CD4-positive, alpha-beta T cell treated with Interleukin-21 for 1 hour (primary cell): ENCODE measurements around the gene IL16.
A peak's percentile ranks its signal among the peaks of the same experiment; 100 is the strongest.

ENCODE experiments used
- DNase-seq: peaks from one replicate; pipeline ENCODE4 v3.0.0-alpha.2; 2020

The IL16 gene

DNA sequence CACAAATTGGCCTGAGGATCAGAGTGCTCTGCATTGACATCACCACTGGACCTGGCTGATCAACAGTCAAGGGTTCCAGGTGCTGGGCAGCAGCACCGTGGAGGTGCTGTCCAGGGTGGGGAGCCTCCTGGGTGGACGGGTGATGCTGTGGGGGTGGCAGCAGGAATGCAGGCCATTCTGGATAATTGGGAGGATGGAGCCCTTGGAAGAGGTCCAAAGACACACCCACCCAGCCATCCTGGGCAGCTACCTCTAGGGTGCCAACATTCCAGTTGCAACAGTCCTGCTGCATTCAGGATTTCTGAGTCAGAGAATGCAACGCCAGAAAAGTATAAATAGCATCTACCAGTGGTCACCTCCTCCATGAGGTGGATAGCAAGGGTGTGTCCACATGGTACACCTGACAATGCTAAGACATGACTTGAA is 100.5 kb downstream of the IL16 start:
- no peak for DNase-seq

DNA sequence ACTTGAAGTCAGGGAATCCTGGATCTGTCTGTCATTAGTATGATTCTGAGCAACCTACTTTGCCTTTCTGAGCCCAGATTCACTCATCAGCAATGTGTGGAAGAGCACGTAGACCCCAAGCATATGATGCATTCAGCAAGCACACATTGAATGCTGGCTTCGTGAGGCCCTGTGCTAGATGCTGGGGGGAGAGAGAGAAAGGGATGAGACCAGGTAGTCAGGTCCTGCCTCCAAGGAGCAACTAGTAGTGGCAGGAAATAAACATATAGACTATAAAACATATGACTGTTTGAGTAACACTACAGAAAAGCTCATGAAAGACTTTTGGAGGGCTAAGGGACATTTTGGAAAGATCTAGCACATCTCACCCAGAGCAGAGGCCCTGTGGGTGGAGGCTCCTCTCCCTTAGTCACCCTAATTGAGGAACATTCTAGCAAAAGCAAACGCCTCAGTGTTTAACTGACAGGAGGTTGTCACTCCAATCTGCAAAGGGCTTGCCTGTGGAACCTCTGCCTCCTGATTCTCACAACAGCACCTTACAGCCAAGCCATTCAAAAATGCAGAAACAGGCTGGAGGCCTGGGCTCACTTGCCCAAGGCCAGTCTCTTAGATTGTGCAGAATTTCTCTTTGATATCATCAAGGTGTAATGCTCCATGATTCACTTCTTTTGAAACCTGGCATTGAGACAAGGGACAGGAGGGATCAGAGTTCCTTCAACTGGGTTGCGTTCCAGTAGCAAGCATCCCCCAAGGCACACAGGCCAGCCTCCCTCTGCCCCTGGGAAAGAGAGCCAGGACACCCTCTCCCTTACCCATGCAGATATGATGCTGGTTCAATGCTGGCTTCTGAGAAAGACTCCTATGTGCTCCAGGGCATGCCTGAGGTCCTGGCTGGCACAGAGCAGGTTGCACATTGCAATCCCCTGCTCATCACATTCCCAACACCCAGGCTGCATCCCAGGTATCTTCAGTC is 101.2 kb downstream of the IL16 start:
- DNase-seq: peak; percentile 15

DNA sequence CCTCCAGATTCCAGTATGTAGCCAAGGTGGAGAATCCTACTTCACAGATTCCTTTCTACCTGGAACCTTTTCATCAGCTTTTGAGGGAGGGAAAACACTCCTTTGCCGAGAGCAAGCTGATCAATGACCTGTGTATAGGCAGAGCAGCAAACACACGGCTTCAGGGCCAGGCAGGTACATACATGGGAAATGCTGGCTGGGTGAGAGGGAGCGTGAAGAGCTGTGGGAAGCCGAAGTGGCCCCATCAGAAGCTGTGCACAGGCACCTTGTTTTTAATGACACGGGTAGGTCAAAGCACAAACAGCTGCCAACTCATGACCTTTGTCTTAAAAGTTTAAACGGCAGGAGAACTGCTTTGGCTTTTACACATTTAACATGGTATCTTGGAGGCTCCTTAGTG is 101.9 kb downstream of the IL16 start:
- no peak for DNase-seq

DNA sequence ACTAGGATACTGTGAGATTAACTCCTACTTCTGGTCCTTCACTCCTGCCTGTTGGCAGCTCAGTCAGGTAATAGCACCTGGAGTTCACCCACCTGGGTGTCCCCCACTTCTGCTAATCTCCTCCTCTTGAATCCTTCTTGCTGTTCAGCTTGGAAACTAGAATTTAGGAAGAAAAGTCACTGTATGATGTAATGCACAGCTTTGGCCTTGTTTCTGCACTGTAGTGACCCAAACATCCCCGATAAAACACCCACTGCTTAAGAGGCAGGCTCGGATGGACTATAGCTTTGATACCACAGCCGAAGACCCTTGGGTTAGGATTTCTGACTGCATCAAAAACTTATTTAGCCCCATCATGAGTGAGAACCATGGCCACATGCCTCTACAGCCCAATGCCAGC is 102.5 kb downstream of the IL16 start:
- DNase-seq: no peak

DNA sequence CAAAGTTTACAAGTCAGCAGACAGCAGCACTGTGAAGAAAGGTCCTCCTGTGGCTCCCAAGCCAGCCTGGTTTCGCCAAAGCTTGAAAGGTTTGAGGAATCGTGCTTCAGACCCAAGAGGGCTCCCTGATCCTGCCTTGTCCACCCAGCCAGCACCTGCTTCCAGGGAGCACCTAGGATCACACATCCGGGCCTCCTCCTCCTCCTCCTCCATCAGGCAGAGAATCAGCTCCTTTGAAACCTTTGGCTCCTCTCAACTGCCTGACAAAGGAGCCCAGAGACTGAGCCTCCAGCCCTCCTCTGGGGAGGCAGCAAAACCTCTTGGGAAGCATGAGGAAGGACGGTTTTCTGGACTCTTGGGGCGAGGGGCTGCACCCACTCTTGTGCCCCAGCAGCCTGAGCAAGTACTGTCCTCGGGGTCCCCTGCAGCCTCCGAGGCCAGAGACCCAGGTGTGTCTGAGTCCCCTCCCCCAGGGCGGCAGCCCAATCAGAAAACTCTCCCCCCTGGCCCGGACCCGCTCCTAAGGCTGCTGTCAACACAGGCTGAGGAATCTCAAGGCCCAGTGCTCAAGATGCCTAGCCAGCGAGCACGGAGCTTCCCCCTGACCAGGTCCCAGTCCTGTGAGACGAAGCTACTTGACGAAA is 103.1 kb downstream of the IL16 start:
- DNase-seq: no peak

DNA sequence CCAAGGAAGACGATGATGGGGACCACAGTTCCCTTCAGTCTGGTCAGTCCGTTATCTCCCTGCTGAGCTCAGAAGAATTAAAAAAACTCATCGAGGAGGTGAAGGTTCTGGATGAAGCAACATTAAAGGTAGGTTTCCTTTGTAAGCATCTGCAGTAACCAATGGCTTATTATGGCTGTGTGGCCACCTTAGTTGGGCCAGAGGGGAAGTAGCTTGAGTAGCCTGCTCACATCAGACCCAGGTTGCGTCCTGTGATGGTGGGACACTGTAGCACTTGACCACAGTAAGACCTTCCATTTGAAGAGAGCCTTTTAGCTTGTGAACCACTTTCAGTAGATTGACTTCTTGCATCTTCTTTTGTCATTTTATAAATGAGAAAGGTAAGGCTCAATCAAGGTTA is 104.7 kb downstream of the IL16 start:
- DNase-seq: no peak

DNA sequence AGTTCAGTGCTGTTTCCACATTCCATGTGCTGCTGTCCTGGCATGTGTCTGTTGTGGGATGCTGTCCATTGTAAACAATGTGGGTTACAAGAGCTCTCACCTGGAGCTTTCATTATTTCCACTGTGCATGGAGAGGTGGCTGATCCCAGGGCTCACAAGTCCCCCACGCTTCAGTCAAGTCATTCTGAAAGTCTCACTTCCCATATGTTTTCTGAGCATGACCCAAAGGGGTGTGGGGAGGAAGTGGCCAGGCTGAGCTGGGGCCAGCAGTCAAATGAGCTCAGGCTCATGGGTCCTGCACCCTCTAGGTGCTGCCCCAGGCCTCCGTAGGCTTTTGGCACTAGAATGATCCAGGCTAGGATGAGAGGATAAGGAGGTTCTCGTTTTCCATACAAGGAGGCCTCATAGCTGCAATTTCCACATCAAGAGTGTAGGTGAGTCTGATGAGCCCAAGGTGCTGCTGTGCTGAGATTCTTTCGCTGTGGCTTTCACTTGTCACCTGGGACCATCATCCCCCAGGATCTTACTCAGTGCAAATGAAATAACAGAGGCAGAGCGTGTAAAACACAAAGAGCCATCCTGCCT is 105.2 kb downstream of the IL16 start:
- DNase-seq: peak; percentile 34

DNA sequence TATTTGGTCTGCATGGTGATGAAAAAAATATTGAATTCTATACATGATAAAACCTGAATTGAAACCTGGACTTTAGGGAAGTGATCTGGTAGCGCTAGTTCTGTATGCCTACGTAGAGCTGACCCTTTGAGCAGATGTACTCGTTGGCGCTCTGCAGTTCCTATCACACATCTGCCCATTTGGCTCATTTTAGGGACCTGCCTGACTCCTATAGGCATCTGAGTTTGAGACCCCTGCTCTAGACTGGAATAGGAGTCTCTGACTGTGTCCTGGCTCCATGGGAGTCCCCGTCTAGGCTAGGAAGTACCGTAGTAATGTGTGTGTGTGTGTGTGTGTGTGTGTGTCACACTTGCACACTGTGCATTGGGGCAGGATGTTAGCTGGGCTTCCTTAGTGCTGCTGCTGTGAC is 106.0 kb downstream of the IL16 start:
- DNase-seq: peak; percentile 26

DNA sequence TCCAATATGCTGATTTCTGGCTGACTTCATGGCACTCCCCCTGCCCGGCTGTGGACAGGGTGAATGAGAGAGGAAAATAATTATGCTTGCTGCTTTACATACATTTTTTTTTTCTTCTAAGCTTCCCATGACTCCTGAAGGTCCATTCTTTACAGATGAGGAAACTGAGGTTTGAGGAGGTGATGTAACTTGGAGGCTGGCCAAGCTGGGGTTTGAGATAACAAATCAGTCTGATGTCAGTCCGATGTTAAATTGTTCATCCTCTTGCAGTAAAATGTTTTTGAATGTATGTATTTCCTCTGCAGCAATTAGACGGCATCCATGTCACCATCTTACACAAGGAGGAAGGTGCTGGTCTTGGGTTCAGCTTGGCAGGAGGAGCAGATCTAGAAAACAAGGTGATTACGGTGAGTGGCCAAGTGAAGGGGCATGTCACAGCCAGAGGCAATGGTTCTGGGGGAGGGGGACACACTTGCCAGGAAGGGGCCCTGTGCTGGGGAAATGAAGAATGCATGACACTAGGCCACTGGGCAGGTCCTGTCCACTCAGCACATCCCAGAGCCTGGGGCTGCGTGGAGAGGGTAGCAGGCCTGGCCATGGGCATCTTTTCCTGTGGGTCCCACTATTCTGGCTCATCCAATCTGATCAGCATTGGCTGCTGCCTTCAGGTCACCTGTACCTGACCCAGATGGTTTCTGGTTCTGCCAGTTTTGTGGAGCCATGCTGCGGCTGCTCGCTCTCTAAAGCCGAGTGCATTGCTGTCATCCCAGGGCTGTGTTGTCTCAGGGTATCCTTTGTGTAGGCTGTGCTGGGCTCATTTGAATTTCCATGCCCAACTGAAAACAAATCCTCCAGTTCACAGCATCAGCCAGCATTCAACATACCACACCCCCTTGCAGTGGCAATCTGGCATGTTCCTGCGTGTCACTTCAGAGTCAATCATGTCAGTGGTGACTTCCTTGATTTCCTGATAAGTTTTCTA is 106.9 kb downstream of the IL16 start:
- peak; percentile 40 for DNase-seq

DNA sequence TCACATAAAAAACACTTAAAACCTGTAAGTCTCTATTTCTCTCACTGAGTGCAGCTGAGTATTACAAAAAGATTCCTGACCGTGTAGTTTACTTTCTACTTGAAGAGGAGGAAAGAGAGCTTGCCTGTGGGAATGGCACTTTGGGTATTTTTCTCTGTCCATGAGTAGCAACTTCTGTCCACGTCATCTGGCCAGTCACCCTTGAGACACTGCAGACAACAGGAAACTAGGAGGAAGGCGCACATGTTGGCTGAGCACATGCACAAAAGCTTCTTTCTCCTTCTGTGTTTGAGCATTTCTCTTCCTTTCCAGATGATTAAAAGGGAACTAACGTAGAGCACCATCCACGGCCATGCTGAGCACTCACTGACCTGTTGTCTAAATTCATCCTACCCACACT is 107.5 kb downstream of the IL16 start:
- DNase-seq: no peak

DNA sequence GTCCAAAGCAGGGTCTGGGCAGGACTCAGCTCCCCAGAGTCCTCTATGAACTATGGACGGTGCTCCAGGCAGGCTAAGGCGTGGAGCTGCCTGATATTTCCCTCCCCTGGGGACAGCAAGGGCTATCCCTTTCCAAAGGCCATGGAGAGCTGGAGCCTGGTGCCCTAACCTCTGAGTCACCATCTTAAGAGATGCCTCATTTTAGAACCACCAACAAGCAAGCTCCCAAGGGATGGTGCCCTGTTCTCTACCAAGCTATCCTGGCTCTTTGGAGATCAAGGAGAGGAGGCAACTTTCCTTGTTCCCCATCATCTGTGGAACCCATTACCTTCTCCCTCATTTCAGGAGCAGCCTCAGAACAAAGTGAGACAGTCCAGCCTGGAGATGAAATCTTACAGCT is 111.6 kb downstream of the IL16 start:
- DNase-seq: no peak

DNA sequence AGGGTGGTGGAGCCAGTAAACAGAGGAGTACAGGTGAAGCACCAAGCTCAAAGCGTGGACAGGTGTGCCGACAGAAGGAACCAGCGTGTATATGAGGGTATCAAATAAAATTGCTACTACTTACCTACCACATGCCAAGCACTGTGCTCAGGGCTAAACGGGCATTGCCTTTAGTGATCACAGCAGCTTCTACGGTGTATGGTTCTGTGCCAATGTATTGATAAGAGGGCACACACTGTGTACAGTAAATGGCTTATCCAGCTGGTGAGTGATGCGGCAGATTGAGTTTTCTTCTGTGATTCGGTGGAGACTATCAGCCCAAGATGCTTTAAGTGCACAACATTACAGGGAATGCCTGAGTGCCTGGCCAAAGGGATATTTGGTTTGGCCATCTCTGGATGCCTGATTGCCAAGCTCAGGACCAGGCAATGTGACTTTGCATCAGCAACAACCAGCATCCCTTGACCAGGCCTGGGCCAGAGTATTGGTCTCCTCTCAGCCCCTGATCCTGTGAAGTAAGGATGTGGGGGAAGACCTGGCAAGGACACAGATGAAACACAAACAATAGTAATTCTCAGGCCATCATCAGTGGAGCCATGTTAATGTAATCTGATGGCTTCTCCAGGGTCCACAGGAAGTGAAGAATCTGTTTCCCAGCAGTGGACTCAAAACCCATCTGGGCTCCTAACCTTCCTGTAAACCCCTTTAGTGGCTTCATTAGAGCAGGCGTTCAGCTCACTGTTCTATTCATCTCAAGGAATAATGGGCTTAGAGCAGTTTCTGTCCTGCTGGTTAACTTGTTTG is 113.2 kb downstream of the IL16 start:
- no peak for DNase-seq

DNA sequence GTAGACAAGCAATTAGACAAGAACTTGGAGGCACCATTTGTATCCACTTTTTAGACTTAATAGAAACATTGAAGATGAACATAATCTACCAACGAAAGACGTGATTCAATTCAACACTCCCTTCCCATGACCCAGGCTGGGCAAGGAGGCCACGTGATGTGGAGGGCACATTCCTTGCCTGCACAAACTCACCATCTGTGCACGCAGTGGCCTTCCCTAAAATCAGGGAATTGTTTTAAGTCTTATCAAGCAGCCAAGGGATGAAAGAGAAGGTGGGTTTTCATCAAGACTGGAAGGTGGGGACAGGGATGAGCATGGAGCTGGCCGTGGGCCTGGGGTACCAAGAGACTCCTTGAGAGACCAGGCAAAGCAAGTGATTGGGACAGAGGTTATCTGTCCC is 113.8 kb downstream of the IL16 start:
- no peak for DNase-seq

DNA sequence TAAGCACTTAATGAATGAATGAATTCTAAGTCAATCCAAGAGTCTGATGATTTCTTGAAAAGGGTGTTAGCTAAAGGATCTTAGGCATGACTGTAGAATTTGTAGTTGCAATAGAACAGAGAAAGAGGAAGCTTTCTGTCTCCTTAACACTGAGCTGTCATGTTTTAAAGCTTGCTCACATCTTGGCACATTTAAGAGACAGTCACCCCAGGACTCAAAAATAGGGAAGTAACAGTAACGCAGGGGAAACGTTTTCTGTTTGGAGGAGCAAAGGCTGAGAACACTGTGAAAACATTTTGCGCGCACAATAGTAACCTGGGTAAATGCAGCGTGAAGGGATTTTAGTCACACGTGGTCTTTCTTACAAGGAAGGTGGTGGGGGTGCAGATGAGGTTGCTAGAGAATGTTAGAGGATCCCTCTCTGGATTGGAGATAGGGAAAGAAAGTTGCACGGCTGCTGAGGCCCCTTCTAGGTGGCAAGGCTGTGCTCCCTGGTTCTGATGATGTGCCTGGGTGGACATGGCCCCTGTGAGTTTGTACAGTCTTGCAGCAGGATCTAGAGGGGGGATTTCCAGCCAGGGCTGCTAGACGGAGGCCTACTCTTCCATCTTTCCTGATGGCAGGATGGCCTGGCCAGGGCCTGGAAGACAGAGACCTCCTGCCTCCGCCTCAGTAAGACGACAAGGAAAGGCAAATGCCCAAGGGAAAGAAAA is 115.2 kb downstream of the IL16 start:
- DNase-seq: peak; percentile 27

DNA sequence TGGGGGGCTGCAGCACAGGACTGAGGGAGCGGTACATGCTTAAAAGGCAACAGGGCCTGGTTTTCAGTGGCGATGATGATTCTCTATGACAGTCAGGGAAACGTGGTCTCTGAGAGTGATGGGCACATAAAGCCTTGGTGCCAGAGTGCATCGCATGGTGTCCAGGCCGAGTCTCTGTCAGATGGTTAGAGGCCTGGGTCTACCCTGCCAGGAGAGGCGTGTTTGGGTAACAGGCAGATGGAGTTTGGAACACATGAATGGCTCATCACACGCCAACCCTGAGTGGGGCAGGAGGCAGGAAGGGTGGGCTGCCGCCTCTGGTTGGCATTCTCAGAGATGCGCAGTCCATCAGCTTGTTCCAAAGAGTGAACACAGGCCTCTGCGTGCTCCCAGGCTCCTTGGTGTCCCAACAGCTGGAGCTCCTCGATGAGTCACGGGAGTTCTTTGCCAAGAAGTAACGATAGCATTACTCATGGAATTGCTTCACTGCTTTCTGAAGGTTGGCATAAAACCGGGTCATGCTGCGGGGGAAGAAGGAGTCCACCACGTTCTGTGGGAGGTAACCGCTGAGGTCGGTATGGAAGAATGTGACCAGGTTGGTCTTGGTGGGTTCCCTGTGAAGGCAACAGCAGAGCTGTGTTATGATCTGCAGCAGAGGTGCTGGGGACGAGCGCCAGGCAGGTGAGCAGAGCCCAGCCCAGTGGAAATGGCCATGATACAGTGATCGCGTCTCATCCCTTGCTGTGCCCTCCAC is 116.3 kb downstream of the IL16 start:
- no peak for DNase-seq

DNA sequence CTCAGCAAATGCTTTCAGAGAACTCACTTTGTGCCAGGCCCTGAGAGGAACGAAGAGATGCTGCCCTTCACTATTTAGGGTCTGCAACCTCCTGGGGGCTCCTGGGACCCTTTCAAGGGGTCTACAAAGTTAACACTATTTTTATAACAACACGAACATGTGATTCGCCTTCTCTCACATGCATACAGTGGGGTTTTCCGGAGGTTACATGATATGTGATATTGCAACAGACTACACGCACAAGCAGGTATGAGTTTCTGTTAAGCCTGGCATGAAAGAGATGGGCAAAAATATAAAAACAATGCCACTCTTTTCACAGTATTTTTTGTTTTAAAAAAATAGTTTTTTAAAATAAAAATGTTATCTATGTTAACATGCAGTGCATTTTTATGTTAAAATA is 117.0 kb downstream of the IL16 start:
- DNase-seq: no peak

DNA sequence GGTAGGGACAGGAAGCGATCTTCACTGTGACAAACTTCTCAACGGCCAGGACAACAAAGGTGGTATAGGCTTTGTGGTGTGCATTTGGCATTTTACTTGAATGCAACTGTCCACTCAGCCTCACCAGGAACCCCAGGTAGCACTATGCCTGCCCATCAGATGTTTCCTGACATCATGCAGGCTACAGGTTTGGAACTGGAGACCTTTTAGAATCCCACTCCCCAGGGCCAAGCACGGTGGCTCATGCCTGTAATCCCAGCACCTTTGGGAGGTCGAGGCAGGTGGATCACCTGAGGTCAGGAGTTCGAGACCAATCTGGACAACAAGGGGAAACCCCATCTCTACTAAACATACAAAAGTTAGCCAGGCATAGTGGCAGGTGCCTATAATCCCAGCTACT is 117.7 kb downstream of the IL16 start:
- no peak for DNase-seq

DNA sequence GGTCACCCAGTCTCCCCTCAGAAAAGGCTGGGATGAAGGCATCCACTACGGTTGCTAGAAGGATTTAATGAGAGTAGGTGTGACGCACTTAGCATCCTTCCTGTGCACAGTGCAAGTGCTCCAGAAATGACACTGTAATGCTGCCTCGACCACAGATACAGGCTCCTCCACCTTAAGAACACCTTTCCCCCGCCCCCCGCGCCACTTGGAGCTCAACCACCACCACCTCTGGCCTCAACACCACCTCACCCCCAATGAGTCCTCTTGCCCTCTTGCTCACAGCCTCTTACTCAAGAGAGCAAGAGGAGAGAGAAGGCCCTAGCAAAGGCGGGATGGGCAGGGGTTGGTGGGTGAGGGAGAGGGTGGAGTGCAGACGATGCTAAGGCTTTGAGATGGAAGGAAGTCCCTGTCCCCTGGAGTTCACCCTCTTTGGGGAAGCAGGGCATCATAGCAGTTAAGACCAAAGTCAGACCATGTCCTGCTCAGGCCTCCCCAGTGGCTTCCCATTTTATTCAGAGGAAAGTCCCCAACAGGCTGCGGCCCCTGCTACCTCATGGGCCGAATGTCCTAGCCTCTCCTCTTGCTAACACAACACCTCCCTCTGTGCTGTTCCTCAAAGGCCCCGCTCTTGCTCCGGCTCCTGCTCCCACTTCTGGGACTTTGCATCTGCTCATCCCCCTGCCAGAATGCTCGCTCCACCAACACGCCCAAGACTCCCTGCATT is 118.9 kb downstream of the IL16 start:
- peak; percentile 24 for DNase-seq

DNA sequence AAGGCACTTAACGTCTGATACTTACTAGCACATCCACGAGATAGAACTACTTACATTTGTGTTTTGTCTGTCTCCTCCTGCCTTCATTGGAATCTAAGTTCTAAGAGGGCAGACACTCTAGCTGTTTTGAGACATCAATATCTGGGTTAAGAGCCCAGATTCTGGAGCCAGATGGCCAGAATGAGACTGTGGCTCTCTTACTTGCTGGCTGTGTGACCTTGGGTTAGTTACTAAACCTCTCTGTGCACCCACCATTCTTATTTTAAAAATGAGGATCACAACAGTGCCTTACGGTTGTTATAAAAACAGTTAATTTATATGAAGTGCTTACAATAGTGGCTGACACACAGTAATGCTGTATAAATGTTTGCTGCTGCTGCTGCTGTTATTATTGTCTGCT is 119.6 kb downstream of the IL16 start:
- DNase-seq: no peak

DNA sequence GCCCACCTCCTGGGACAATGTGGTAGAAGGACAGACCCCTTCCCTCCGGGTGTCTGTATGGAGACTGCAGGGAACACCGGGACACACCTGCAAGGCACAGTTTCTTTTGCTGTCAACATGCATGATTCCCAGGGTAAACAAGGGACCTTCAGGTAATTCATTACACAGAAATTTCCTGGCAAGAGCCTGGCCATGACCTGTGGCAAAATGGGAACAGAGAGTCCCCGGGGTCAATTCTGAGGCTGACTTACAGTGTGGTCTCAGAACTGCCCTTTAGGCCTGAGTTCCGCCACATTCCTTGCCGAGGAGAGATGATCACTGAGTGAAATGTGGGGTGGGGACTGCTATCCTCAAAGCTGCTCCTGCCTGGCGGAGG is 121.0 kb downstream of the IL16 start:
- DNase-seq: no peak
